Islet precursor cell (in vitro differentiated cells): ENCODE measurements around the gene PCDHGB4.
"Not testable (repeated sequence)": the region's sequence is repeated elsewhere in the genome, so short reads cannot be mapped to it uniquely, and the experiment has no call there.

ENCODE experiments used
- DNase-seq: peaks from one replicate; pipeline ENCODE4 v3.0.0-alpha.2; 2018

The PCDHGB4 gene

GRCh38 chr5:141432726-141433125 lies 45.2 kb downstream of the PCDHGB4 start:
- not testable (repeated sequence) for DNase-seq

- DNase-seq, result no peak
These were observed 46.5 kb downstream of the PCDHGB4 start for GRCh38 chr5:141434006-141434405.

GRCh38 chr5:141437221-141437620 lies 49.7 kb downstream of the PCDHGB4 start:
- no peak for DNase-seq

GRCh38 chr5:141439411-141440141 lies 52.1 kb downstream of the PCDHGB4 start:
- DNase-seq, result no peak
